ENCODE data around the gene FAM241B. TPM values are rescaled to one million over a fixed set of nuclear protein-coding genes. Genes with fewer than 3 reads are reported as not detected.

The FAM241B gene
- total RNA-seq, 1 donor, result 1.3 TPM

GRCh38 chr10:69662901-69663300 lies 32.9 kb downstream of the FAM241B start:
- DNase-seq (ENCODE audit: low read depth in 2 of 3, low spot score in 2 of 3), result no peak

GRCh38 chr10:69663369-69663947 lies 33.4 kb downstream of the FAM241B start:
- DNase-seq (ENCODE audit: low read depth in 2 of 3, low spot score in 2 of 3), result no peak

- no peak for DNase-seq (ENCODE audit: low read depth in 2 of 3, low spot score in 2 of 3)
Observed at GRCh38 chr10:69665474-69666320, 35.6 kb downstream of the FAM241B start.

GRCh38 chr10:69666756-69667155 lies 36.7 kb downstream of the FAM241B start:
- DNase-seq (ENCODE audit: low read depth in 2 of 3, low spot score in 2 of 3), result no peak

- no peak for DNase-seq (ENCODE audit: low read depth in 2 of 3, low spot score in 2 of 3)
Observed at GRCh38 chr10:69668721-69669120, 38.7 kb downstream of the FAM241B start.

GRCh38 chr10:69669409-69669808 lies 39.4 kb downstream of the FAM241B start:
- DNase-seq (ENCODE audit: low read depth in 2 of 3, low spot score in 2 of 3), result no peak

- DNase-seq (ENCODE audit: low read depth in 2 of 3, low spot score in 2 of 3), result no peak
Observed at GRCh38 chr10:69673521-69673920, 43.5 kb downstream of the FAM241B start.

- no peak for DNase-seq (ENCODE audit: low read depth in 2 of 3, low spot score in 2 of 3)
Observed at GRCh38 chr10:69674786-69675185, 44.7 kb downstream of the FAM241B start.

GRCh38 chr10:69676301-69676700 lies 46.3 kb downstream of the FAM241B start:
- no peak for DNase-seq (ENCODE audit: low read depth in 2 of 3, low spot score in 2 of 3)

- DNase-seq (ENCODE audit: low read depth in 2 of 3, low spot score in 2 of 3), result no peak
Observed at GRCh38 chr10:69677985-69678654, 48.1 kb downstream of the FAM241B start.

- no peak for DNase-seq (ENCODE audit: low read depth in 2 of 3, low spot score in 2 of 3)
Observed at GRCh38 chr10:69679736-69680135, 49.7 kb downstream of the FAM241B start.

- no peak for DNase-seq (ENCODE audit: low read depth in 2 of 3, low spot score in 2 of 3)
Observed at GRCh38 chr10:69680610-69681009, 50.6 kb downstream of the FAM241B start.

GRCh38 chr10:69681436-69681835 lies 51.4 kb downstream of the FAM241B start:
- DNase-seq (ENCODE audit: low read depth in 2 of 3, low spot score in 2 of 3), result no peak

GRCh38 chr10:69682955-69683474 lies 53.0 kb downstream of the FAM241B start:
- DNase-seq (ENCODE audit: low read depth in 2 of 3, low spot score in 2 of 3), result no peak

Other genes with a start within 250 kb of the FAM241B start
- gene TACR2, start 213.3 kb upstream of the FAM241B start, total RNA-seq, result 0.27 TPM
- 0.27 TPM for gene TSPAN15, start 178.8 kb upstream of the FAM241B start, total RNA-seq
- gene NEUROG3, start 56.8 kb upstream of the FAM241B start, total RNA-seq, result under 0.01 TPM
- under 0.01 TPM for gene COL13A1, start 171.7 kb downstream of the FAM241B start, total RNA-seq

Data from hematopoietic multipotent progenitor cell (in vitro differentiated cells).